Measurements from ENCODE around the gene CDKN2D.

Gene CDKN2D

DNA sequence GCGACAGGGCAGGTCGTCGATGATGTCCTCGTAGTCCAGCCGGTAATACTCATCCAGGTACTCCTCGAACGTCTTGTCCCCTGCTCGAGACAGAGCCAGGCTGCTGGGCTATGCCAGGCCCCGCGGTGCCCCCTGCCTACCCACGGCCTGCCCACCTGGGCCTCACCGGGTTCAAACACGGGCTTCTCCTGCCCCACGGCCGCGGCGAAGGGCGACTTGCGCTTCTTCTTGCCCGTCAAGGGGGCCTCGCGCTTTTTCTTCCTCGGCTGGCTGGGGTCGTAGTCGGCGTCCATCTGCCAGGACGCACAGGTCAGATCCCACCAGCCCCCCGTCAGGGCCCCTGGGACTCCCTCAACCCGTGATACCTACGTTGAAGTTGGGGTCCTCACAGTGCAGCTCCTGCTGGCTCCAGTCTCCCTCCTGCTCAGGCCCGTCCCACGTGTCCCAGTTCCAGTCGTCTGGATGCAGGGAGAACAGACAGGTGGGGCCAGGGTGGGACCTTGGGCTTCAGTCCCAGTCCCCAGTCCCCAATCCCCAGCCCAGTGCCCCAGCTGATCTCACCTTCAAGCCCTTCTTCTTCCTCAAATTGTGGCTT is 11.1 kb downstream of the CDKN2D start:
- Histone ChIP-seq H3K4me3 (no peak overlapping the region), H3K27ac (no peak overlapping the region)
- no peak for DNase-seq (ENCODE audit: low spot score)
- TF ChIP-seq, protein P1, sequence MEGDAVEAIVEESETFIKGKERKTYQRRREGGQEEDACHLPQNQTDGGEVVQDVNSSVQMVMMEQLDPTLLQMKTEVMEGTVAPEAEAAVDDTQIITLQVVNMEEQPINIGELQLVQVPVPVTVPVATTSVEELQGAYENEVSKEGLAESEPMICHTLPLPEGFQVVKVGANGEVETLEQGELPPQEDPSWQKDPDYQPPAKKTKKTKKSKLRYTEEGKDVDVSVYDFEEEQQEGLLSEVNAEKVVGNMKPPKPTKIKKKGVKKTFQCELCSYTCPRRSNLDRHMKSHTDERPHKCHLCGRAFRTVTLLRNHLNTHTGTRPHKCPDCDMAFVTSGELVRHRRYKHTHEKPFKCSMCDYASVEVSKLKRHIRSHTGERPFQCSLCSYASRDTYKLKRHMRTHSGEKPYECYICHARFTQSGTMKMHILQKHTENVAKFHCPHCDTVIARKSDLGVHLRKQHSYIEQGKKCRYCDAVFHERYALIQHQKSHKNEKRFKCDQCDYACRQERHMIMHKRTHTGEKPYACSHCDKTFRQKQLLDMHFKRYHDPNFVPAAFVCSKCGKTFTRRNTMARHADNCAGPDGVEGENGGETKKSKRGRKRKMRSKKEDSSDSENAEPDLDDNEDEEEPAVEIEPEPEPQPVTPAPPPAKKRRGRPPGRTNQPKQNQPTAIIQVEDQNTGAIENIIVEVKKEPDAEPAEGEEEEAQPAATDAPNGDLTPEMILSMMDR (IDR thresholded peaks at IDR 0.05): no peak

DNA sequence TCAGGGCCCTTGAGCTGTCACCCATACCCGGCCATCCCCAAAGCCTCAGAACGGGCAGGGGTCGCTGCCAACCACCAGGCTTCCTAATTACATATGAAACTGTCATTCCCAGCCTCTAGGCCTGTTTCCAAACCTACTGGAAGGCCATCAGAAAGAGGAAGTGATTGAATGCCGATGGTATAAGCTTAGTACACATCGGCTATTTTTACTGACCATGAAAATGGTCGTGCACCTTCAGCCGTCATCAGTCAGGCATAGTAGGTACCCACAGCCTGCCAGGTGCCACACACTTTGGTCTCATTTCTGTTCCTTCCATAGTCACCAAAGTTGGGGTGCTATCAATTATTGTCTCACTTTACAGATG is 13.2 kb downstream of the CDKN2D start:
- DNase-seq (ENCODE audit: low spot score): no peak
- H3K4me3 ChIP-seq: no peak overlapping the region
- no peak overlapping the region for H3K27ac ChIP-seq
- TF ChIP-seq, protein P1 (IDR thresholded peaks at IDR 0.05): no peak

DNA sequence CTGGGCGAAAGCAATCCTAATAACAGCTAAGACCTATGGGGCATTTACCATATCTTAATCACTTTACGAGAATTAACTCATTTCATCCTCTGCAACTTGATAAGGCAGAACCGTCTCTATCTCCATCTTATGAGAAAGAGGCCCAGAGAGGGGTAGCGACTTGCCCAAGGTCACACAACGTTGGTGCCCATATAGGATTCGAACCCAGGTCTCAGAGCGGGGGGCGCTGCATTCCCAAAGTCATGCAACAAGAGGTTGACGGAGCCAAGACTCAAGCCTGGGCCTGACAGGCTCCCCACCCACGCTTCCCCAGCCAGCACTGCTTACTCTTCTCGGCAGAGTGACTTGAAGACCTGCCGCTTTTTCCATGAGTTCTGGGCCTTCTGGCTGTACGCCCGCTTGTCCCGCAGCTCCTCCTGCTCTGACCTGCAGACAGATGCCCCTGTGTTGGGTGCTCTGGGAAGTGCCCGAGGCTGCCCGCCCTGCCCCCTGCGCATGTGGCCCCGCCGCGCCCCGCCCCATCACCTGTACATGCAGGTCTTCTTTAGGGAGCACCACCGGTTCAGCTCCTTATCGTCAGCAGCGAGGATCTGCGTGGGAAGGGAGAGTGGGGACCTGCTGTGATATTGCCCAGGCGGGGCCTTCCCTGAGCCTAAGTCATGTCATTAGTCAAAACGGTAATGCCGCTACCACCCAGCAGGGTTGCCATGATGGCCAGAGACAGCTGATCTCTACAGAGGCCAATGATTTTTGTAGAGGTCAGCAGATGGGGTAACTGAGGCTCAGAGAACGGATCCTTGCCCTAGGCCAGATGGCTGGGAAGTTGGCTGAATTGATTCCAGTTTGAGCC is 13.8 kb downstream of the CDKN2D start:
- no peak for DNase-seq (ENCODE audit: low spot score)

DNA sequence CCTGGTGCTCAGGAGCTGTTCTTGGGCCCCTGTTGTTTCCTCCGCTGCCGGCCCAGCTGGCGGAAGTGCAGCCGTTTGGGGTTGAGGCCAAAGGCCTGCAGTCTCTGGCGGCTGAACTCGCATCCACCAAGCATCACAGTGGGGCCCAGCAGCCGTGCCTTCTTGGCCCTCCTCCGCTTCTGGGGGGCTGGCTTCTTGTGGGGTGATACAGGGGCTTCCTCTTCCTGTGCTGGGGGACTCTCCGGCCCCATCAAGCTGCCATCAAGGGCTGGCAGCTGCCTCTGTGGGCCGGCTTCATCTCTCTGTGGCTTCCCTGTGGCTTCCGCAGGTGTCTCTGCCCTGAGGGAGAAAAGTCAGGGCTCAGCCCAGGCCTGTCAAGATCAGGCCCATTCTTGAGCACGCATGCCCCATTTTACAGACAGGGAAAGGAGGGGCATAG is 14.8 kb downstream of the CDKN2D start:
- H3K27ac ChIP-seq: no peak overlapping the region
- no peak for DNase-seq (ENCODE audit: low spot score)

More for the DNA sequence above, 13.8 kb downstream of the CDKN2D start:
- Histone ChIP-seq H3K27ac (no peak overlapping the region), H3K4me3 (no peak overlapping the region)
- TF ChIP-seq, protein P1 (IDR thresholded peaks at IDR 0.05): no peak

DNA sequence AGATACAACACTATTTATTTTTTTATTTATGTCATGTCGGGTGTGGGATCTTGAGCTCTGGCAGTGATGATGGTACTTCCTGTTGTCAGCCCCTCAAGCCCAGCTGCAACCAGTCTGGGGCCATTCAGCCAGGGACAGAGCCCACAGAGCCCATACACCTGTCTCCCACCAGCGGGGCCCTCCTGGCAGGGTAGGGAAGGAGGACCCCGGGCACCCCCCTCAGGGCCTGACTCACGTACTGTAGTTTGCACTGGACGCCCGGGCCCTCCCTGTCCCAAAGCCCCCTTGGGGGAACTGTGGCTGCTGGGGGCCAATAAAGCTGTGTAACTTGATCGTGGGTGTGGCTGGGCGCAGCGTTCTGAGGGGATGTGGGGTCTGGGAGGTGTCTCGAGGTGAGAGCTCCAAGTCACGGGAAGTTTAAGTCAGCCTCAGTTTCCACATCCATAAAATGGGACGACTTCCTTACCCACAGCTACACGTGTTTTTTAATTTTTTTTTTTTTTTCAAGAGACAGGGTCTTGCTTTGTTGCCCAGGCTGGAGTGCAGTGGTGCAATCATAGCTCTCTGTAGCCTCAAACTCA is 15.6 kb downstream of the CDKN2D start:
- TF ChIP-seq, protein P1 (IDR thresholded peaks at IDR 0.05): no peak
- no peak for DNase-seq (ENCODE audit: low spot score)
- H3K27ac ChIP-seq: no peak overlapping the region
- no peak overlapping the region for H3K4me3 ChIP-seq

More for the DNA sequence above, 14.8 kb downstream of the CDKN2D start:
- TF ChIP-seq, protein P1 (IDR thresholded peaks at IDR 0.05): no peak
- no peak overlapping the region for H3K4me3 ChIP-seq

DNA sequence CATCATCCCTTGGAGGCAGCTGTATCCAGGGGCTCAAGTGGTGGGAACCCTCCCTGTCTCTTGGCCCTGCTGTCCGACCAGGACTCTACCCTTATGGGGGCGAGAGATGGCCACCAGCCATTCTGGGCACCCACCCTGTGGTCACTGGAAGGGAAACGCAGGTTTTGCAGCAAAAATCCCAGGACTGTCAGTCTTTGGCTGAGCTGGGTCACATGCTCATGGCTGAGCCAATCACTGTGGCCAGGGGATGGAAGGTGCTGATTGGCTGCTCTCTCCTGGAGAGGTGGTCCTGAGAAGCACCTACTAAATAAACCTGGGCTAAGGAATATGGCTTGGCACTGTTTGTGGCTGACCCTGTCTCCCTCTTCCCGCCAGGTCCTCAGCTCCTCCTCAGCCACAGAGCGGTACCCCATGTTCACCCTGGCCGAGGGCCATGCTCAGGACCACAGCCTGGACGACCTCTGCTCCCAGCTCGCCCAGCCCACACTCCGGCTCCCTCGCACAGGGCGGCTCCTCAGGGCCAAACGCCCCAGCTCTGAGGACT is 16.2 kb downstream of the CDKN2D start:
- TF ChIP-seq, protein P1 (IDR thresholded peaks at IDR 0.05): no peak
- H3K4me3 ChIP-seq: no peak overlapping the region
- DNase-seq (ENCODE audit: low spot score): no peak
- H3K27ac ChIP-seq: no peak overlapping the region
